CD8-positive, alpha-beta memory T cell (primary cell): ENCODE measurements around the gene ZNF382. TPM values are rescaled to one million over a fixed set of nuclear protein-coding genes. Genes with fewer than 3 reads are reported as not detected.

Experiments
- CTCF ChIA-PET: fragments of 350-600 bp; sonication (Branson Sonifier 250); formaldehyde crosslinking; loops from one replicate; lab custom pipeline; 2021; ENCODE audit warnings: antibody characterized with exemption; lab: Charles Lee
- POLR2A ChIA-PET: fragments of 350-600 bp; sonication (Branson Sonifier 250); formaldehyde crosslinking; loops from one replicate; lab custom pipeline; 2021; ENCODE audit warnings: antibody characterized with exemption; lab: Charles Lee
- DNase-seq, 5 donors: peaks; one replicate each; pipeline versions ENCODE4 v3.0.0 to v3.0.0-alpha.2; 2020 to 2022; ENCODE audit warnings: mixed read lengths in 1 of 5
- H3K27ac ChIP-seq: one replicate; pipeline ENCODE4 v1.7.0; 2013; ENCODE audit warnings: low read depth, mild to moderate bottlenecking, low read length, moderate library complexity
- H3K27me3 ChIP-seq: 2 replicates; pipeline ENCODE4 v1.7.0; 2013; ENCODE audit warnings: low read length, mild to moderate bottlenecking; ENCODE audit not compliant: insufficient read depth, poor library complexity, severe bottlenecking
- H3K36me3 ChIP-seq: 2 replicates; pipeline ENCODE4 v1.7.0; 2013; ENCODE audit warnings: mild to moderate bottlenecking, low read length, moderate library complexity; ENCODE audit not compliant: insufficient read depth
- H3K4me1 ChIP-seq: 2 replicates; pipeline ENCODE4 v1.7.0; 2013; ENCODE audit warnings: mild to moderate bottlenecking, low read length, moderate library complexity; ENCODE audit not compliant: insufficient read depth
- H3K4me3 ChIP-seq: 2 replicates; pipeline ENCODE4 v1.7.0; 2013; ENCODE audit warnings: mild to moderate bottlenecking, low read length
- H3K9me3 ChIP-seq: 2 replicates; pipeline ENCODE4 v1.7.0; 2013; ENCODE audit warnings: mild to moderate bottlenecking, low read length
- H3K27ac Mint-ChIP-seq, 8 donors: one replicate each; pipeline ENCODE4 v1.8.0; 2020 to 2021; ENCODE audit warnings: mixed read lengths in 8 of 8, mild to moderate bottlenecking in 6 of 8, inconsistent platforms in 3 of 8, moderate library complexity in 3 of 8
- H3K27me3 Mint-ChIP-seq, 2 donors: one replicate each; pipeline ENCODE4 v1.8.0; 2020 to 2021; ENCODE audit warnings: mixed read lengths in 2 of 2, mild to moderate bottlenecking in 1 of 2, moderate library complexity in 1 of 2
- H3K36me3 Mint-ChIP-seq, 3 donors: one replicate each; pipeline ENCODE4 v1.8.0; 2020 to 2021; ENCODE audit warnings: mixed read lengths in 3 of 3, inconsistent platforms in 1 of 3, mild to moderate bottlenecking in 1 of 3
- H3K4me1 Mint-ChIP-seq, 3 donors: one replicate each; pipeline ENCODE4 v1.8.0; 2020 to 2021; ENCODE audit warnings: mixed read lengths in 3 of 3, inconsistent platforms in 1 of 3, mild to moderate bottlenecking in 1 of 3
- H3K4me3 Mint-ChIP-seq, 7 donors: one replicate each; pipeline ENCODE4 v1.8.0; 2020 to 2021; ENCODE audit warnings: mixed read lengths in 7 of 7, mild to moderate bottlenecking in 6 of 7, moderate library complexity in 4 of 7, inconsistent platforms in 2 of 7
- H3K9me3 Mint-ChIP-seq, 5 donors: one replicate each; pipeline ENCODE4 v1.8.0; 2020 to 2022; ENCODE audit warnings: mixed read lengths in 5 of 5, mild to moderate bottlenecking in 3 of 5, moderate library complexity in 2 of 5, inconsistent platforms in 1 of 5
- polyA plus RNA-seq: library from polyadenylated mRNA; unstranded; fragments of 300-500 nt; fragmentation: Illumina TruSeq; gene quantifications from one replicate; pipeline ENCODE4 v1.2.3, GENCODE V29; 2021
- total RNA-seq, 2 experiments: library from RNA; stranded (reverse); gene quantifications; one replicate each; pipeline ENCODE4 v1.2.3, GENCODE V29; 2021

ZNF382 gene
- total RNA-seq = 10 to 100 TPM in 1 of 2 experiments, 1 to 10 TPM in 1; 10.0 to 10.3 TPM
- polyA plus RNA-seq = 7.7 TPM

- CTCF ChIA-PET = no interaction called here
Measured at GRCh38 chr19:36605101-36605876, at the start of gene ZNF382. Gene ZNF382 (plus strand): TSS chr19:36605313. CDS start chr19:36609915, 4,602 bp downstream.

DNA sequence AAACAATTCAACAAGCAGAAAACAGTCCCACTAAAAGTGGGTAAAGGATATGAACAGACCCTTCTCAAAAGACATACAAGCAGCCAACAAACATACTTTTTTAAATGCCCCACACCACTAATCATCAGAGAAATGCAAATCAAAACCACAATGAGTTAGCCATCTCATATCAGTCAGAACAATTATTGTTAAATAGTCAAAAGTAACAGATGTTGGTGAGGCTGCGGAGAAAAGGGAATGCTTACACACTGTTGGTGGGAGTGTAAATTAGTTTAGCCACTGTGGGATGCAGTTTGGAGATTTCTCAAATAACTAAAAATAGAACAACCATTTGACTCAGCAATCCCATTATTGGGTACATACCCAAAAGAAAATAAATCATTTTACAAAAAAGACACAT is 40.7 kb upstream of the ZNF382 start:
- no peaks in the 10 kb centered on the region for H3K4me1 ChIP-seq
- peaks cover 48 to 97% (median 88%) of the 10 kb centered on the region in 3 donors for H3K36me3 Mint-ChIP-seq
- peaks cover 34% of the 10 kb centered on the region for H3K36me3 ChIP-seq
- no peak overlapping the region for H3K27ac ChIP-seq
- no peak overlapping the region for H3K27ac Mint-ChIP-seq
- no peaks in the 10 kb centered on the region for H3K27me3 Mint-ChIP-seq
- CTCF ChIA-PET = no interaction called here
- no peak for DNase-seq
- H3K9me3 ChIP-seq = peaks cover 46% of the 10 kb centered on the region
- peaks cover 20 to 49% (median 35%) of the 10 kb centered on the region in 3 donors for H3K4me1 Mint-ChIP-seq
- H3K9me3 Mint-ChIP-seq = peaks cover 42 to 85% (median 82%) of the 10 kb centered on the region in 5 donors
- POLR2A ChIA-PET = no interaction called here
- no peaks in the 10 kb centered on the region for H3K27me3 ChIP-seq
- no peak overlapping the region for H3K4me3 ChIP-seq
- H3K4me3 Mint-ChIP-seq = peak overlapping the region in 1 of 7 donors; percentile 12

More at GRCh38 chr19:36605101-36605876, at the start of gene ZNF382:
- Mint-ChIP-seq H3K4me1 (peaks cover 27 to 31% (median 31%) of the 10 kb centered on the region in 3 donors), H3K36me3 (peaks cover 16 to 42% (median 22%) of the 10 kb centered on the region in 3 donors), H3K27ac (peak within 1 kb of the TSS; percentile 81 to 99 (median 93)), H3K9me3 (peaks cover 0 to 2% (median 0%) of the 10 kb centered on the region in 5 donors), H3K27me3 (no peaks in the 10 kb centered on the region), H3K4me3 (peak within 1 kb of the TSS; percentile 83 to 100 (median 89))
- peaks cover 13% of the 10 kb centered on the region for H3K4me1 ChIP-seq
- H3K27ac ChIP-seq = peak within 1 kb of the TSS; percentile 93
- peak within 1 kb of the TSS; percentile 91 for H3K4me3 ChIP-seq
- peak; percentile 76 to 91 (median 81) for DNase-seq
- no peaks in the 10 kb centered on the region for H3K9me3 ChIP-seq
- H3K36me3 ChIP-seq = peaks cover under 1% of the 10 kb centered on the region
- POLR2A ChIA-PET = interaction anchor here (0.7 to 1.8 kb wide), 11 partner anchors 32 to 990 kb away, joined by 3 to 13 read pairs (median 3); partner anchors contain the start of genes ZFP14, ZNF260, ZNF345 and ZNF383
- H3K27me3 ChIP-seq = no peaks in the 10 kb centered on the region

GRCh38 chr19:36572593-36573019 is 32.5 kb upstream of the ZNF382 start:
- H3K27me3 Mint-ChIP-seq = peaks cover 0 to 4% of the 10 kb centered on the region in 2 donors

GRCh38 chr19:36573020-36573894 is 31.9 kb upstream of the ZNF382 start, which contains the start of gene ZNF529:
Gene ZNF529 (minus strand): TSS chr19:36573292. CDS start chr19:36572346, 946 bp downstream.
- Mint-ChIP-seq H3K27me3 (peaks cover 0 to 4% of the 10 kb centered on the region in 2 donors), H3K36me3 (peaks cover 24 to 52% (median 42%) of the 10 kb centered on the region in 3 donors), H3K27ac (peak within 1 kb of the TSS; percentile 96 to 100 (median 98)), H3K4me1 (peaks cover 50 to 58% (median 55%) of the 10 kb centered on the region in 3 donors), H3K9me3 (peaks cover 0 to 5% (median 2%) of the 10 kb centered on the region in 5 donors), H3K4me3 (peak within 1 kb of the TSS; percentile 89 to 98 (median 93))
- CTCF ChIA-PET = interaction anchor here (0.6 to 1.0 kb wide), 3 partner anchors 29 to 770 kb away, joined by 3 read pairs; no protein-coding TSS in a partner anchor
- Histone ChIP-seq H3K36me3 (peaks cover 12% of the 10 kb centered on the region), H3K4me3 (peak within 1 kb of the TSS; percentile 96), H3K4me1 (peaks cover 20% of the 10 kb centered on the region), H3K27me3 (no peaks in the 10 kb centered on the region), H3K9me3 (no peaks in the 10 kb centered on the region), H3K27ac (peak within 1 kb of the TSS; percentile 99)
- DNase-seq = peak; percentile 84 to 93 (median 89)
- POLR2A ChIA-PET = interaction anchor here (0.5 to 1.9 kb wide), 5 partner anchors 32 to 84 kb away, joined by 4 to 18 read pairs (median 5); partner anchors contain the start of genes ZNF260, ZNF382 and ZNF566

More at GRCh38 chr19:36572593-36573019, 32.5 kb upstream of the ZNF382 start:
- Histone ChIP-seq H3K27ac (peak overlapping the region; percentile 99), H3K4me1 (peaks cover 20% of the 10 kb centered on the region), H3K4me3 (peak overlapping the region; percentile 96), H3K9me3 (no peaks in the 10 kb centered on the region), H3K27me3 (no peaks in the 10 kb centered on the region), H3K36me3 (peaks cover 15% of the 10 kb centered on the region)
- no peak for DNase-seq
- ChIA-PET POLR2A (interaction anchor here (0.5 to 1.9 kb wide), 5 partner anchors 32 to 83 kb away, joined by 4 to 18 read pairs (median 5); partner anchors contain the start of genes ZNF260, ZNF382 and ZNF566), CTCF (interaction anchor here (1.0 kb wide), 1 partner anchor 28 kb away, joined by 3 read pairs; no protein-coding TSS in a partner anchor)
- Mint-ChIP-seq H3K9me3 (peaks cover 0 to 10% (median 8%) of the 10 kb centered on the region in 5 donors), H3K27ac (peak overlapping the region; percentile 96 to 100 (median 98)), H3K4me3 (peak overlapping the region; percentile 89 to 98 (median 93)), H3K4me1 (peaks cover 56 to 64% (median 60%) of the 10 kb centered on the region in 3 donors), H3K36me3 (peaks cover 29 to 58% (median 47%) of the 10 kb centered on the region in 3 donors)

GRCh38 chr19:36573895-36574720 is 31.0 kb upstream of the ZNF382 start:
- peak overlapping the region; percentile 96 for H3K4me3 ChIP-seq
- Mint-ChIP-seq H3K27me3 (peaks cover 0 to 4% of the 10 kb centered on the region in 2 donors), H3K36me3 (peaks cover 18 to 51% (median 37%) of the 10 kb centered on the region in 3 donors), H3K4me1 (peaks cover 45 to 52% (median 48%) of the 10 kb centered on the region in 3 donors), H3K9me3 (peaks cover 0 to 5% (median 0%) of the 10 kb centered on the region in 5 donors), H3K4me3 (peak overlapping the region; percentile 89 to 98 (median 93)), H3K27ac (peak overlapping the region; percentile 96 to 100 (median 98))
- peaks cover 20% of the 10 kb centered on the region for H3K4me1 ChIP-seq
- H3K9me3 ChIP-seq = no peaks in the 10 kb centered on the region
- DNase-seq = no peak
- no peaks in the 10 kb centered on the region for H3K27me3 ChIP-seq
- ChIA-PET POLR2A (interaction anchor here (1.4 to 1.9 kb wide), 2 partner anchors 31 to 84 kb away, joined by 13 to 18 read pairs; partner anchors contain the start of genes ZNF382 and ZNF566), CTCF (interaction anchor here (0.6 kb wide), 2 partner anchors 30 to 769 kb away, joined by 3 read pairs; no protein-coding TSS in a partner anchor)
- H3K36me3 ChIP-seq = peaks cover 6% of the 10 kb centered on the region
- H3K27ac ChIP-seq = peak overlapping the region; percentile 99

- ChIA-PET CTCF (interaction anchor here (0.6 kb wide), 1 partner anchor 29 kb away, joined by 3 read pairs; no protein-coding TSS in a partner anchor), POLR2A (no interaction called here)
- H3K27ac Mint-ChIP-seq = peak overlapping the region in 7 of 8 donors; percentile 96 to 100 (median 98)
- H3K9me3 ChIP-seq = no peaks in the 10 kb centered on the region
- peaks cover 10% of the 10 kb centered on the region for H3K36me3 ChIP-seq
- peaks cover 18 to 50% (median 36%) of the 10 kb centered on the region in 3 donors for H3K36me3 Mint-ChIP-seq
- H3K4me3 ChIP-seq = no peak overlapping the region
- peaks cover 20% of the 10 kb centered on the region for H3K4me1 ChIP-seq
- no peak overlapping the region for H3K27ac ChIP-seq
- H3K27me3 ChIP-seq = no peaks in the 10 kb centered on the region
- H3K27me3 Mint-ChIP-seq = peaks cover 0 to 4% of the 10 kb centered on the region in 2 donors
- no peak for DNase-seq
- peaks cover 0 to 7% (median 0%) of the 10 kb centered on the region in 5 donors for H3K9me3 Mint-ChIP-seq
- peaks cover 40 to 50% (median 44%) of the 10 kb centered on the region in 3 donors for H3K4me1 Mint-ChIP-seq
- H3K4me3 Mint-ChIP-seq = peak overlapping the region; percentile 70 to 94 (median 90)
Measured at GRCh38 chr19:36574741-36575140, 30.4 kb upstream of the ZNF382 start.
